HEK293 (cell line): ENCODE results near the gene SLAIN2.

ENCODE experiments used
- CTCF ChIA-PET: fragments of 350-600 bp; formaldehyde crosslinking; extraction: SDS; loops from one replicate; lab custom pipeline; 2021; ENCODE audit warnings: antibody characterized with exemption; lab: Yijun Ruan, JAX
- POLR2A ChIA-PET: fragments of 300-600 bp; formaldehyde crosslinking; extraction: SDS; loops from one replicate; lab custom pipeline; 2020; ENCODE audit warnings: antibody characterized with exemption, inconsistent platforms; lab: Yijun Ruan, JAX
- H3K27ac ChIP-seq: fragments of 200-500 bp; sonication (Bioruptor generic); 2 replicates; pipeline ENCODE4 v1.5.1; 2014; ENCODE audit warnings: low read depth, low read length, control low read depth, inconsistent platforms; ENCODE audit errors: extremely low read depth
- H3K36me3 ChIP-seq, 2 experiments: fragments of 200-500 bp in 1 of 2; sonication (Bioruptor generic) in 1 of 2; 1 replicate in 1 of 2; 2 replicates in 1 of 2; pipeline ENCODE4 v1.5.1; 2014 to 2017; ENCODE audit warnings: inconsistent platforms in 2 of 2, low read length in 2 of 2; ENCODE audit not compliant: control insufficient read depth in 2 of 2, insufficient read depth in 1 of 2
- H3K4me1 ChIP-seq: fragments of 200-500 bp; sonication (Bioruptor generic); 2 replicates; pipeline ENCODE4 v1.5.1; 2014; ENCODE audit warnings: mild to moderate bottlenecking, low read length, inconsistent platforms; ENCODE audit not compliant: control insufficient read depth, insufficient read depth
- H3K4me3 ChIP-seq: 2 replicates; pipeline ENCODE4 v1.5.1; 2011; ENCODE audit warnings: low read depth, mild to moderate bottlenecking, control low read depth, low read length, moderate library complexity
- H3K9me3 ChIP-seq: fragments of 200-500 bp; sonication (Bioruptor generic); 2 replicates; pipeline ENCODE4 v1.5.1; 2014; ENCODE audit warnings: low read depth, low read length, inconsistent platforms; ENCODE audit not compliant: control insufficient read depth, insufficient read depth
- KLF7 ChIP-seq: fragments of 450-650 bp; formaldehyde crosslinking; IDR thresholded peaks from 2 replicates; pipeline ENCODE4 v1.5.1; 2016; ENCODE audit warnings: missing biosample characterization, missing genetic modification characterization, borderline replicate concordance
- KLF8 ChIP-seq: fragments of 450-650 bp; formaldehyde crosslinking; IDR thresholded peaks from 2 replicates; pipeline ENCODE4 v1.5.1; 2016; ENCODE audit warnings: missing biosample characterization, missing genetic modification characterization
- MZF1 ChIP-seq: fragments of 450-650 bp; formaldehyde crosslinking; IDR thresholded peaks from 2 replicates; pipeline ENCODE4 v1.5.1; 2017; ENCODE audit warnings: missing biosample characterization, missing genetic modification characterization, borderline replicate concordance
- OVOL3 ChIP-seq: fragments of 450-650 bp; formaldehyde crosslinking; IDR thresholded peaks from 2 replicates; pipeline ENCODE4 v1.5.1; 2016; ENCODE audit warnings: missing biosample characterization, missing genetic modification characterization
- SETDB1 ChIP-seq: IDR thresholded peaks from one replicate; pipeline ENCODE4 v1.6.1; 2017; ENCODE audit warnings: mild to moderate bottlenecking, low read length, moderate library complexity, mixed read lengths; ENCODE audit not compliant: insufficient read length
- SP3 ChIP-seq: fragments of 450-650 bp; formaldehyde crosslinking; IDR thresholded peaks from 2 replicates; pipeline ENCODE4 v1.5.1; 2016; ENCODE audit warnings: missing biosample characterization, missing genetic modification characterization
- ZBTB17 ChIP-seq: fragments of 450-650 bp; formaldehyde crosslinking; IDR thresholded peaks from 2 replicates; pipeline ENCODE4 v1.5.1; 2016; ENCODE audit warnings: missing biosample characterization, missing genetic modification characterization
- ZBTB49 ChIP-seq: fragments of 450-650 bp; formaldehyde crosslinking; IDR thresholded peaks from 2 replicates; pipeline ENCODE4 v1.5.1; 2016; ENCODE audit warnings: missing biosample characterization, missing genetic modification characterization, low read depth
- ZIC2 ChIP-seq: fragments of 450-650 bp; formaldehyde crosslinking; IDR thresholded peaks from 2 replicates; pipeline ENCODE4 v1.5.1; 2016; ENCODE audit warnings: missing biosample characterization, missing genetic modification characterization
- ZNF112 ChIP-seq: fragments of 450-650 bp; formaldehyde crosslinking; IDR thresholded peaks from 2 replicates; pipeline ENCODE4 v1.5.0; 2017; ENCODE audit warnings: missing biosample characterization, missing genetic modification characterization
- ZNF19 ChIP-seq: fragments of 450-650 bp; formaldehyde crosslinking; IDR thresholded peaks from 2 replicates; pipeline ENCODE4; 2016; ENCODE audit warnings: missing biosample characterization, missing genetic modification characterization, low read depth
- ZNF292 ChIP-seq: fragments of 450-650 bp; formaldehyde crosslinking; IDR thresholded peaks from 2 replicates; pipeline ENCODE4 v1.5.1; 2016; ENCODE audit warnings: low read depth, missing biosample characterization, missing genetic modification characterization, borderline replicate concordance
- ZNF335 ChIP-seq: fragments of 450-650 bp; formaldehyde crosslinking; conservative IDR thresholded peaks from 2 replicates; pipeline ENCODE4 v1.5.1; 2016; ENCODE audit warnings: missing biosample characterization, missing genetic modification characterization
- ZNF394 ChIP-seq: fragments of 450-650 bp; formaldehyde crosslinking; IDR thresholded peaks from 2 replicates; pipeline ENCODE4 v1.5.1; 2016; ENCODE audit warnings: missing biosample characterization, missing genetic modification characterization, mild to moderate bottlenecking, moderate library complexity, borderline replicate concordance
- ZNF433 ChIP-seq: fragments of 450-650 bp; formaldehyde crosslinking; IDR thresholded peaks from 2 replicates; pipeline ENCODE4 v1.5.1; 2016; ENCODE audit warnings: missing biosample characterization, missing genetic modification characterization, low read depth
- ZNF514 ChIP-seq: fragments of 450-650 bp; formaldehyde crosslinking; IDR thresholded peaks from 2 replicates; pipeline ENCODE4 v1.5.1; 2016; ENCODE audit warnings: missing biosample characterization, missing genetic modification characterization
- ZNF560 ChIP-seq: fragments of 450-650 bp; formaldehyde crosslinking; IDR thresholded peaks from 2 replicates; pipeline ENCODE4 v1.5.1; 2017; ENCODE audit warnings: missing biosample characterization, missing genetic modification characterization, borderline replicate concordance
- ZNF629 ChIP-seq: fragments of 450-650 bp; formaldehyde crosslinking; IDR thresholded peaks from 2 replicates; pipeline ENCODE4 v1.5.1; 2017; ENCODE audit warnings: missing biosample characterization, missing genetic modification characterization
- ZNF654 ChIP-seq: fragments of 450-650 bp; formaldehyde crosslinking; IDR thresholded peaks from 2 replicates; pipeline ENCODE4 v1.5.1; 2016; ENCODE audit warnings: low read depth, missing biosample characterization, missing genetic modification characterization
- ZNF747 ChIP-seq: fragments of 450-650 bp; formaldehyde crosslinking; IDR thresholded peaks from 2 replicates; pipeline ENCODE4 v1.5.1; 2016; ENCODE audit warnings: missing biosample characterization, missing genetic modification characterization
- ZNF76 ChIP-seq: fragments of 450-650 bp; formaldehyde crosslinking; IDR thresholded peaks from 2 replicates; pipeline ENCODE4; 2016; ENCODE audit warnings: low read depth, missing biosample characterization, missing genetic modification characterization, borderline replicate concordance
- ZNF791 ChIP-seq: fragments of 450-650 bp; formaldehyde crosslinking; IDR thresholded peaks from 2 replicates; pipeline ENCODE4 v1.5.1; 2016; ENCODE audit warnings: missing biosample characterization, missing genetic modification characterization
- ZNF830 ChIP-seq: fragments of 450-650 bp; IDR thresholded peaks from 2 replicates; pipeline ENCODE4 v1.5.0; 2018; ENCODE audit warnings: missing biosample characterization, missing genetic modification characterization, low read depth, mild to moderate bottlenecking, moderate library complexity
- TF ChIP-seq, protein P1 (sequence below): fragments of 450-650 bp; formaldehyde crosslinking; IDR thresholded peaks from 2 replicates; pipeline ENCODE4 v1.5.1; 2016; ENCODE audit warnings: missing biosample characterization, missing genetic modification characterization
- TF ChIP-seq, protein P2 (sequence below): fragments of 450-650 bp; formaldehyde crosslinking; optimal IDR thresholded peaks from 2 replicates; pipeline ENCODE3; 2016; ENCODE audit warnings: missing biosample characterization, mild to moderate bottlenecking, missing genetic modification characterization
- TF ChIP-seq, protein P3 (sequence below): fragments of 450-650 bp; formaldehyde crosslinking; IDR thresholded peaks from 2 replicates; pipeline ENCODE4 v1.5.1; 2017; ENCODE audit warnings: missing biosample characterization, missing genetic modification characterization
- TF ChIP-seq, protein P4 (sequence below): fragments of 450-650 bp; formaldehyde crosslinking; IDR thresholded peaks from 2 replicates; pipeline ENCODE4 v1.5.1; 2017; ENCODE audit warnings: missing biosample characterization, missing genetic modification characterization
- TF ChIP-seq, protein P5 (sequence below): fragments of 450-650 bp; formaldehyde crosslinking; IDR thresholded peaks from 2 replicates; pipeline ENCODE4 v1.5.1; 2016; ENCODE audit warnings: missing biosample characterization, missing genetic modification characterization, borderline replicate concordance

Gene SLAIN2

GRCh38 chr4:48296365-48296764 is 45.0 kb upstream of the SLAIN2 start (continued):
- TF ChIP-seq, protein P1, sequence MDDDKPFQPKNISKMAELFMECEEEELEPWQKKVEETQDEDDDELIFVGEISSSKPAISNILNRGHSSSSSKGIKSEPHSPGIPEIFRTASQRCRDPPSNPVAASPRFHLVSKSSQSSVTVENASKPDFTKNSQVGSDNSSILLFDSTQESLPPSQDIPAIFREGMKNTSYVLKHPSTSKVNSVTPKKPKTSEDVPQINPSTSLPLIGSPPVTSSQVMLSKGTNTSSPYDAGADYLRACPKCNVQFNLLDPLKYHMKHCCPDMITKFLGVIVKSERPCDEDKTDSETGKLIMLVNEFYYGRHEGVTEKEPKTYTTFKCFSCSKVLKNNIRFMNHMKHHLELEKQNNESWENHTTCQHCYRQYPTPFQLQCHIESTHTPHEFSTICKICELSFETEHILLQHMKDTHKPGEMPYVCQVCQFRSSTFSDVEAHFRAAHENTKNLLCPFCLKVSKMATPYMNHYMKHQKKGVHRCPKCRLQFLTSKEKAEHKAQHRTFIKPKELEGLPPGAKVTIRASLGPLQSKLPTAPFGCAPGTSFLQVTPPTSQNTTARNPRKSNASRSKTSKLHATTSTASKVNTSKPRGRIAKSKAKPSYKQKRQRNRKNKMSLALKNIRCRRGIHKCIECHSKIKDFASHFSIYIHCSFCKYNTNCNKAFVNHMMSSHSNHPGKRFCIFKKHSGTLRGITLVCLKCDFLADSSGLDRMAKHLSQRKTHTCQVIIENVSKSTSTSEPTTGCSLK: no peak
- TF ChIP-seq, protein P2, sequence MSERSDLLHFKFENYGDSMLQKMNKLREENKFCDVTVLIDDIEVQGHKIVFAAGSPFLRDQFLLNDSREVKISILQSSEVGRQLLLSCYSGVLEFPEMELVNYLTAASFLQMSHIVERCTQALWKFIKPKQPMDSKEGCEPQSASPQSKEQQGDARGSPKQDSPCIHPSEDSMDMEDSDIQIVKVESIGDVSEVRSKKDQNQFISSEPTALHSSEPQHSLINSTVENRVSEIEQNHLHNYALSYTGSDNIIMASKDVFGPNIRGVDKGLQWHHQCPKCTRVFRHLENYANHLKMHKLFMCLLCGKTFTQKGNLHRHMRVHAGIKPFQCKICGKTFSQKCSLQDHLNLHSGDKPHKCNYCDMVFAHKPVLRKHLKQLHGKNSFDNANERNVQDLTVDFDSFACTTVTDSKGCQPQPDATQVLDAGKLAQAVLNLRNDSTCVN (tag by site-specific recombination): no peak
- TF ChIP-seq ZNF394 (no peak), ZNF629 (tag by site-specific recombination) (no peak), ZNF791 (no peak), MZF1 (tag by site-specific recombination) (no peak)
- TF ChIP-seq, protein P3, sequence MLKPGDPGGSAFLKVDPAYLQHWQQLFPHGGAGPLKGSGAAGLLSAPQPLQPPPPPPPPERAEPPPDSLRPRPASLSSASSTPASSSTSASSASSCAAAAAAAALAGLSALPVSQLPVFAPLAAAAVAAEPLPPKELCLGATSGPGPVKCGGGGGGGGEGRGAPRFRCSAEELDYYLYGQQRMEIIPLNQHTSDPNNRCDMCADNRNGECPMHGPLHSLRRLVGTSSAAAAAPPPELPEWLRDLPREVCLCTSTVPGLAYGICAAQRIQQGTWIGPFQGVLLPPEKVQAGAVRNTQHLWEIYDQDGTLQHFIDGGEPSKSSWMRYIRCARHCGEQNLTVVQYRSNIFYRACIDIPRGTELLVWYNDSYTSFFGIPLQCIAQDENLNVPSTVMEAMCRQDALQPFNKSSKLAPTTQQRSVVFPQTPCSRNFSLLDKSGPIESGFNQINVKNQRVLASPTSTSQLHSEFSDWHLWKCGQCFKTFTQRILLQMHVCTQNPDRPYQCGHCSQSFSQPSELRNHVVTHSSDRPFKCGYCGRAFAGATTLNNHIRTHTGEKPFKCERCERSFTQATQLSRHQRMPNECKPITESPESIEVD (tag by site-specific recombination): no peak

DNA sequence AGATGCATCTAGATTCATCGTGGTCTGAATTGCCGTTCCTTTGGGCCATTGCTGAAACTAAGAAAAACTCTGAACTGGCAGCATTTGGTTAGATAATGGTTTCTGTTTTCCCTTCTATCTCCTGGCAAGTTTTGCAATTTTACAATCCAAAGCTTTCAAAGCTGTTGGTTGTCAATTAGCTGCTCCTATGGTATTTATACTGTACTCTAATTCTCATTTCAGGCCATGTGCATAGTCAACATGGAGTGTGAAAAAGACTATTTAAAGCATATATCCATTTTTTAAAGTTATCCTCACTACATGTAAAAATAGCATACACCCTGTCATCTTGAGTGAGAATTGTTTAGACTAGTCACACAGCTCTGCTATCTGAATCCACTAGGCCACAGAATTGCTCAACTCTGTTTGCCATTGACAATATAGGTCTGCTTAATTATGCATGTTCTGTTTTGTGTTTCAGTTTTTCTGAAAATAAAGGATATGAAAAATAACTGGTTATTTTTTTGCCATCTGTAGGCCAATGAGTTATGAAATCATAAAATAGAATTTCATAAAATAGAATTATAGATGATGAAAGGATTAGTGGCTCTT is 44.0 kb upstream of the SLAIN2 start:
- H3K27ac ChIP-seq: no peak overlapping the region
- POLR2A ChIA-PET: no interaction called here
- CTCF ChIA-PET: no interaction called here

GRCh38 chr4:48299560-48299959 is 41.8 kb upstream of the SLAIN2 start:
- ChIA-PET POLR2A (no interaction called here), CTCF (no interaction called here)
- no peak overlapping the region for H3K27ac ChIP-seq
- no peaks in the 10 kb centered on the region for H3K36me3 ChIP-seq
- no peaks in the 10 kb centered on the region for H3K9me3 ChIP-seq
- H3K4me3 ChIP-seq: no peak overlapping the region
- H3K4me1 ChIP-seq: no peaks in the 10 kb centered on the region
- TF ChIP-seq ZNF76 (tag by site-specific recombination): no peak
- no peak for TF ChIP-seq ZNF19 (tag by site-specific recombination)
- TF ChIP-seq SP3: no peak
- TF ChIP-seq ZNF514 (tag by site-specific recombination): no peak
- TF ChIP-seq ZNF830 (tag by site-specific recombination): no peak
- TF ChIP-seq ZNF292 (tag by site-specific recombination): no peak
- no peak for TF ChIP-seq ZNF560 (tag by site-specific recombination)
- TF ChIP-seq OVOL3: no peak
- TF ChIP-seq ZBTB49 (tag by site-specific recombination): no peak
- TF ChIP-seq ZNF747 (tag by site-specific recombination): no peak

More for the DNA sequence above, 44.0 kb upstream of the SLAIN2 start:
- no peak overlapping the region for H3K4me3 ChIP-seq
- H3K4me1 ChIP-seq: no peaks in the 10 kb centered on the region
- no peaks in the 10 kb centered on the region for H3K9me3 ChIP-seq
- TF ChIP-seq ZNF112 (tag by site-specific recombination): no peak
- TF ChIP-seq ZNF654: no peak
- TF ChIP-seq KLF8 (tag by site-specific recombination): no peak
- TF ChIP-seq, protein P4, sequence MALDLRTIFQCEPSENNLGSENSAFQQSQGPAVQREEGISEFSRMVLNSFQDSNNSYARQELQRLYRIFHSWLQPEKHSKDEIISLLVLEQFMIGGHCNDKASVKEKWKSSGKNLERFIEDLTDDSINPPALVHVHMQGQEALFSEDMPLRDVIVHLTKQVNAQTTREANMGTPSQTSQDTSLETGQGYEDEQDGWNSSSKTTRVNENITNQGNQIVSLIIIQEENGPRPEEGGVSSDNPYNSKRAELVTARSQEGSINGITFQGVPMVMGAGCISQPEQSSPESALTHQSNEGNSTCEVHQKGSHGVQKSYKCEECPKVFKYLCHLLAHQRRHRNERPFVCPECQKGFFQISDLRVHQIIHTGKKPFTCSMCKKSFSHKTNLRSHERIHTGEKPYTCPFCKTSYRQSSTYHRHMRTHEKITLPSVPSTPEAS (tag by site-specific recombination): no peak
- TF ChIP-seq ZNF433 (tag by site-specific recombination): no peak
- no peak for TF ChIP-seq ZNF19 (tag by site-specific recombination)
- TF ChIP-seq ZBTB17 (tag by site-specific recombination): no peak
- no peak for TF ChIP-seq ZNF335 (tag by site-specific recombination)
- TF ChIP-seq ZNF560 (tag by site-specific recombination): no peak
- TF ChIP-seq, protein P5, sequence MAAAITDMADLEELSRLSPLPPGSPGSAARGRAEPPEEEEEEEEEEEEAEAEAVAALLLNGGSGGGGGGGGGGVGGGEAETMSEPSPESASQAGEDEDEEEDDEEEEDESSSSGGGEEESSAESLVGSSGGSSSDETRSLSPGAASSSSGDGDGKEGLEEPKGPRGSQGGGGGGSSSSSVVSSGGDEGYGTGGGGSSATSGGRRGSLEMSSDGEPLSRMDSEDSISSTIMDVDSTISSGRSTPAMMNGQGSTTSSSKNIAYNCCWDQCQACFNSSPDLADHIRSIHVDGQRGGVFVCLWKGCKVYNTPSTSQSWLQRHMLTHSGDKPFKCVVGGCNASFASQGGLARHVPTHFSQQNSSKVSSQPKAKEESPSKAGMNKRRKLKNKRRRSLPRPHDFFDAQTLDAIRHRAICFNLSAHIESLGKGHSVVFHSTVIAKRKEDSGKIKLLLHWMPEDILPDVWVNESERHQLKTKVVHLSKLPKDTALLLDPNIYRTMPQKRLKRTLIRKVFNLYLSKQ (tag by site-specific recombination): no peak
- TF ChIP-seq SETDB1: no peak
- no peak for TF ChIP-seq KLF7 (tag by site-specific recombination)
- no peak for TF ChIP-seq ZIC2 (tag by site-specific recombination)
- no peaks in the 10 kb centered on the region for H3K36me3 ChIP-seq
